ENCODE data around the gene MAD1L1. TPM values are rescaled to one million over a fixed set of nuclear protein-coding genes. Genes with fewer than 3 reads are reported as not detected.
A peak's percentile ranks its signal among the peaks of the same experiment; 100 is the strongest.
"Not testable (repeated sequence)": the region's sequence is repeated elsewhere in the genome, so short reads cannot be mapped to it uniquely, and the experiment has no call there.

The MAD1L1 gene
- total RNA-seq, 1 donor from 2014 or later = 16.2 TPM

DNA sequence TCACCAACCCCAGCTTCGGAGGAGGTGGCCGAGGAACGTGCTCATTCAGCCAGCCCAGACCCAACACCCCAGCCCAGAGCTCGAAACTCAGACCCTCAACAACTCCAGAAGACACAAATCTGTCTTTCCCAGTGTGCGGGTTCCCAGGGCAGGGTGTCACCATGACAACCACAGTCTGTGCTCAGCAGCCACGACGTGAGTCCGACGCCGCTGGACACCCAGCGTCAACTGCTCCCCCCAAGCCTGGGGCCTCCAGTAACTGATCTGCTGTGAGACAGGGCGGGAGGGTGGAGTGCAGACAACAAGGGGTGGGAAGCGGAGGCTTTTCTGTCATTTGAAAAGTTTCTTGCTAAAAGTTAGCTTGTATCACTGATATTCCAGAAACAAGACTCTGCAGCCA lies 167.2 kb downstream of the MAD1L1 start:
- intact Hi-C loops (cut with micrococcal nuclease) = no loop called here
- Histone ChIP-seq H3K9me3 (replicated peaks) (peaks cover 1% of the 10 kb centered on the region), H3K27ac (replicated peaks) (no peak overlapping the region), H3K4me3 (no peak overlapping the region), H3K4me1 (peaks cover 23% of the 10 kb centered on the region), H3K36me3 (peaks cover 22% of the 10 kb centered on the region), H3K27me3 (ENCODE audit: low read depth) (no peaks in the 10 kb centered on the region)
- no peak for DNase-seq
- TF ChIP-seq, protein P1, sequence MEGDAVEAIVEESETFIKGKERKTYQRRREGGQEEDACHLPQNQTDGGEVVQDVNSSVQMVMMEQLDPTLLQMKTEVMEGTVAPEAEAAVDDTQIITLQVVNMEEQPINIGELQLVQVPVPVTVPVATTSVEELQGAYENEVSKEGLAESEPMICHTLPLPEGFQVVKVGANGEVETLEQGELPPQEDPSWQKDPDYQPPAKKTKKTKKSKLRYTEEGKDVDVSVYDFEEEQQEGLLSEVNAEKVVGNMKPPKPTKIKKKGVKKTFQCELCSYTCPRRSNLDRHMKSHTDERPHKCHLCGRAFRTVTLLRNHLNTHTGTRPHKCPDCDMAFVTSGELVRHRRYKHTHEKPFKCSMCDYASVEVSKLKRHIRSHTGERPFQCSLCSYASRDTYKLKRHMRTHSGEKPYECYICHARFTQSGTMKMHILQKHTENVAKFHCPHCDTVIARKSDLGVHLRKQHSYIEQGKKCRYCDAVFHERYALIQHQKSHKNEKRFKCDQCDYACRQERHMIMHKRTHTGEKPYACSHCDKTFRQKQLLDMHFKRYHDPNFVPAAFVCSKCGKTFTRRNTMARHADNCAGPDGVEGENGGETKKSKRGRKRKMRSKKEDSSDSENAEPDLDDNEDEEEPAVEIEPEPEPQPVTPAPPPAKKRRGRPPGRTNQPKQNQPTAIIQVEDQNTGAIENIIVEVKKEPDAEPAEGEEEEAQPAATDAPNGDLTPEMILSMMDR (IDR thresholded peaks at IDR 0.05; ENCODE audit: borderline replicate concordance) = no peak

DNA sequence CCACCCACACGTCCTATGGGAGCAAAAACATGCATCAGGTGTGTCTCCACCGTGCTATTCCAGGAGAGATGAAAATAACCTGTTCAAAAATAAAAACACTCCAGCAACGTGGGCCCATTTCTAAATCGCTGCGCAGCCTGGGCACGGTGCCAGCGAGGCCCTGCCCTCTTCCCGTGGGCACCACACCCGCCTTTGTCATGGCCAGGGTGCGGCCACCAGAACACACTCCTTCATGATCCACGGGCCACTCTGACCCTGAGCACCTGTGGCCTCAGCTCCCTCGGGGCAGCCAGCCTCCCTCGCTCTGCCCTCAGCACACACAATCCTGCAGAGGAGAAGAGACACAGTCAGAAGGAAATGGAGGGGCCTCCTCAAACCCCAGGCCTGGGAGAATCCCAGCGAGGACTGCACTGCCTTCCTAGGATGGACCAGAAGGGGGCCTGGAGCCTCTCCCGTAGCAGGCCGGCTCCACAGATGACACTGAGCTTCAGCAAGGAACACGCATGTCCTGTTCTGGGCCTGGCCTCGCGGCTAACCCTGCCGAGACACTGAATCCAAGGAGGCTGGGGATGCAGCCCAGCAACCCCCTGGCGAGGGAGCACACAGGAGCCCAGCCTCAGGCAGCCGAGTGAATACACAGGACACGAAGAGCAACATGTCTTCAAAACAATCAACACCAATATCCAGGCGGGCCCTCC lies 169.0 kb downstream of the MAD1L1 start:
- Histone ChIP-seq H3K4me3 (no peak overlapping the region), H3K27me3 (ENCODE audit: low read depth) (no peaks in the 10 kb centered on the region), H3K27ac (replicated peaks) (peak overlapping the region; percentile 57), H3K4me1 (peaks cover 23% of the 10 kb centered on the region), H3K36me3 (peaks cover 17% of the 10 kb centered on the region), H3K9me3 (replicated peaks) (peaks cover 10% of the 10 kb centered on the region)
- TF ChIP-seq, protein P1 (IDR thresholded peaks at IDR 0.05; ENCODE audit: borderline replicate concordance) = peak; percentile 39
- intact Hi-C loops (cut with micrococcal nuclease) = no loop called here
- peak; percentile 50 for DNase-seq

DNA sequence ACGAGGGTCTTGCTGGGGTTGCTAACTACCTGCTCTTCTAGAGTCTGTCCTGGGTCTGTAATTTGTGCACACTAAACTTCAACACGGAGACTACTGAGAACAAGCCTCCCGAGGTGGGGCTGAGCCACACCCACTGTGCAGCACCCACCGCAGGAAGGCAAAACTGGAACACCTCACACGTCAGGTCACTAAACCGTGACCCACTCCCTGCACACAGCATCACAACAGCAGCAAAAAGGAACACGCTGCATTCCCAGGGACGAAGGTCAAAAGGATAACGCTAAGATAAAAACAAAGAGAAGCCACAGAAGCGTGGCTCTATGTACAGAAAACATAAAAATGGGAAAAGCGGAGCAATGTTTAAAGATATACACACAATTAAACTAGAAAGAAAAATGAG lies 170.1 kb downstream of the MAD1L1 start:
- intact Hi-C loops (cut with micrococcal nuclease) = no loop called here
- Histone ChIP-seq H3K36me3 (peaks cover 7% of the 10 kb centered on the region), H3K27ac (replicated peaks) (no peak overlapping the region), H3K9me3 (replicated peaks) (peaks cover 10% of the 10 kb centered on the region), H3K4me3 (no peak overlapping the region), H3K27me3 (ENCODE audit: low read depth) (no peaks in the 10 kb centered on the region), H3K4me1 (peaks cover 23% of the 10 kb centered on the region)
- TF ChIP-seq, protein P1 (IDR thresholded peaks at IDR 0.05; ENCODE audit: borderline replicate concordance) = no peak
- no peak for DNase-seq

DNA sequence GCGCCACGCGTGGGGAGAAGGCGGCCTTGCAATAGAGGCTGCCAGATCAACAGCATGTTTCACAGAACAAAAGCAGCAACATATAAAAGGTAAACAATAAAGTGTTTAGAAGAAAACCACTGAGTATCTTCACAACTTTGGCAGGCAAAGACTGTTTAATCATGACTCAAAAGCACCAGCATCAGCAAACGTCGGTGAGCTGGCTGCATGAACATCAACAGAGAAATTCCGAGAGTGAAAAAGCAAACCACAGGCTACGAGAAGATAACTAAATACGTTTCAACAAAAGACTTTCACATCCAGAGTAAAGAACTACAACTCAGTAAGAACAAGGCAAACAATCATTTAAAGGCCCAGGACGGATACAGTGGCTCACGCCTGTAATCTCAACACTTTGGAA lies 172.0 kb downstream of the MAD1L1 start:
- Histone ChIP-seq H3K36me3 (no peaks in the 10 kb centered on the region), H3K27me3 (ENCODE audit: low read depth) (no peaks in the 10 kb centered on the region), H3K27ac (replicated peaks) (no peak overlapping the region), H3K9me3 (replicated peaks) (peaks cover 10% of the 10 kb centered on the region), H3K4me3 (no peak overlapping the region), H3K4me1 (peaks cover 23% of the 10 kb centered on the region)
- intact Hi-C loops (cut with micrococcal nuclease) = no loop called here
- DNase-seq = no peak
- TF ChIP-seq, protein P1 (IDR thresholded peaks at IDR 0.05; ENCODE audit: borderline replicate concordance) = no peak

DNA sequence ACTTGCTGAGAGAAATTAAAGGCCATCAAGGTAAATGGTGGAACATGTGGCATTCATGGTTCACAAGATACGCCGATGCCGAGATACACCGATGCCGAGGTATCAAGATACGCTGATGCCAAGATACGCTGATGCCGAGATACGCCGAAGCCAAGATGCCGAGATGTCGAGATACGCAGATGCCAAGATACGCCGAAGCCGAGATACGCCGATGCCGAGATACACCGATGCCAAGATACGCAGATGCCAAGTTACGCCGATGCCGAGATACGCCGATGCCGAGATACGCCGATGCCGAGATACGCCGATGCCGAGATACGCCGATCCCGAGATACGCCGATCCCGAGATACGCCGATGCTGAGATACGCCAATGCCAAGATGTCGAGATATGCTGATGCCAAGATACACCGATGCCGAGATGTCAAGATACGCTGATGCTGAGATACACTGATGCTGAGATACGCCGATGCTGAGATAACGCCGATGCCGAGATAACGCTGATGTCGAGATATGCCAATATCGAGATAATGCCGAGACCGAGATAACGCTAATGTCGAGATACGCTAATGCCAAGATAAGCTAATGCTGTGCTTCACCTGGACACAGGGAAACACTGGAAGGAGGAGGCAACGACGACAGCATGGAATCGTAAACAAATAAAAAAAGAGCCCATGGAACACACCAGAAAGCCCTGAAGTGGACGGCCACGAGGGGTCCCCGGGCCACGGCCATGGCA lies 172.6 kb downstream of the MAD1L1 start:
- intact Hi-C loops (cut with micrococcal nuclease) = no loop called here
- Histone ChIP-seq H3K27me3 (ENCODE audit: low read depth) (no peaks in the 10 kb centered on the region), H3K9me3 (replicated peaks) (peaks cover 10% of the 10 kb centered on the region), H3K36me3 (no peaks in the 10 kb centered on the region), H3K4me3 (no peak overlapping the region), H3K4me1 (peaks cover 23% of the 10 kb centered on the region), H3K27ac (replicated peaks) (no peak overlapping the region)
- TF ChIP-seq, protein P1 (IDR thresholded peaks at IDR 0.05; ENCODE audit: borderline replicate concordance) = no peak
- no peak for DNase-seq

DNA sequence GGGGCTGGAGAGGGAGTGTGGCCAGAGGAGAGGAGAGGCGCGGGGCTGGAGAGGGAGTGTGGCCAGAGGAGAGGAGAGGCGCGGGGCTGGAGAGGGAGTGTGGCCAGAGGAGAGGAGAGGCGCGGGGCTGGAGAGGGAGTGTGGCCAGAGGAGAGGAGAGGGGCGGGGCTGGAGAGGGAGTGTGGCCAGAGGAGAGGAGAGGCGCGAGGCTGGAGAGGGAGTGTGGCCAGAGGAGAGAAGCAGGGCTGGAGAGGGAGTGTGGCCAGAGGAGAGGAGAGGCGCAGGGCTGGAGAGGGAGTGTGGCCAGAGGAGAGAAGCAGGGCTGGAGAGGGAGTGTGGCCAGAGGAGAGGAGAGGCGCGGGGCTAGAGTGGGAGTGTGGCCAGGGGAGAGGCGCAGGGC lies 174.5 kb downstream of the MAD1L1 start:
- H3K27me3 ChIP-seq (ENCODE audit: low read depth); DNase-seq; H3K27ac ChIP-seq (replicated peaks); H3K36me3 ChIP-seq; H3K4me1 ChIP-seq; H3K9me3 ChIP-seq (replicated peaks); intact Hi-C loops (cut with micrococcal nuclease); H3K4me3 ChIP-seq: not testable (repeated sequence)

Measured in left ventricle myocardium inferior (tissue), 1 donor.